IMR-90 (cell line): ENCODE measurements around the gene HYAL2.

ENCODE experiments used
- BHLHE40 ChIP-seq: fragments of 150-350 bp; IDR thresholded peaks from 2 replicates; pipeline ENCODE4 v1.6.1; 2016; ENCODE audit warnings: mild to moderate bottlenecking, low read depth, low read length
- CEBPB ChIP-seq: IDR thresholded peaks from 2 replicates; pipeline ENCODE4 v1.6.1; 2012; ENCODE audit warnings: low read depth, low read length, improper control_type of control experiment
- CTCF ChIP-seq: conservative IDR thresholded peaks from 2 replicates; pipeline ENCODE4 v1.5.1; 2012; ENCODE audit warnings: mild to moderate bottlenecking, low read depth, low read length, improper control_type of control experiment
- MAFK ChIP-seq: IDR thresholded peaks from 2 replicates; pipeline ENCODE4 v1.6.1; 2012; ENCODE audit warnings: low read depth, low read length, improper control_type of control experiment
- POLR2A ChIP-seq: IDR thresholded peaks from 2 replicates; pipeline ENCODE4 v1.6.1; 2012; ENCODE audit warnings: mild to moderate bottlenecking, low read depth, low read length
- RAD21 ChIP-seq: IDR thresholded peaks from 2 replicates; pipeline ENCODE4 v1.6.1; 2012; ENCODE audit warnings: low read length, improper control_type of control experiment
- RCOR1 ChIP-seq: IDR thresholded peaks from 2 replicates; pipeline ENCODE4 v1.6.1; 2012; ENCODE audit warnings: mild to moderate bottlenecking, low read length, improper control_type of control experiment; ENCODE audit not compliant: insufficient replicate concordance

GRCh38 chr3:50339485-50340146, 17.1 kb upstream of the HYAL2 start:
- TF ChIP-seq POLR2A (no peak), CTCF (no peak), RAD21 (no peak), MAFK (no peak), BHLHE40 (no peak), CEBPB (no peak), RCOR1 (no peak)
